GM12878 (cell line): ENCODE results near the gene CLASRP. TPM values are rescaled to one million over a fixed set of nuclear protein-coding genes. Genes with fewer than 3 reads are reported as not detected.
A peak's percentile ranks its signal among the peaks of the same experiment; 100 is the strongest.

Source experiments
- ATAC-seq: fragments of 200-7000 bp; cut with Tn5 transposase; 3 replicates; pipeline ENCODE4 v1.9.1; 2020; ENCODE audit warnings: mild to moderate bottlenecking, moderate library complexity
- BruUV-seq: library from RNA; stranded (reverse); fragments of 400-500 nt; replicated peaks from 2 replicates; lab custom pipeline; 2021; lab: Mats Ljungman, UMichigan
- CTCF ChIA-PET: fragments of 300-600 bp; sonication (Branson Sonifier 250); formaldehyde crosslinking; extraction: SDS; loops from one replicate; lab custom pipeline; 2021; ENCODE audit warnings: inconsistent platforms; lab: Yijun Ruan, JAX
- POLR2A ChIA-PET: fragments of 350-600 bp; formaldehyde crosslinking; extraction: SDS; loops from one replicate; lab custom pipeline; 2021; ENCODE audit warnings: inconsistent platforms; lab: Charles Lee
- RAD21 ChIA-PET: fragments of 300-600 bp; sonication (Branson Sonifier 250); formaldehyde crosslinking; loops from one replicate; lab custom pipeline; 2023; ENCODE audit warnings: antibody characterized with exemption; ENCODE audit not compliant: unreplicated experiment; lab: Charles Lee
- SMC1A ChIA-PET: fragments of 300-600 bp; sonication (Branson Sonifier 250); formaldehyde crosslinking; loops from one replicate; lab custom pipeline; 2023; ENCODE audit not compliant: unreplicated experiment, uncharacterized antibody; lab: Charles Lee
- DNase-seq: peaks from one replicate; pipeline ENCODE4 v3.0.0-alpha.2; 2011; ENCODE audit warnings: low read depth, low spot score
- FAIRE-seq: peaks from 3 replicates; lab custom pipeline; 2011; peaks lifted over from hg19 to GRCh38; lab: Jason Lieb, UNC
- H2AFZ ChIP-seq: 2 replicates; pipeline ENCODE4 v1.6.0; 2011; ENCODE audit warnings: low read depth, low read length, control low read depth; ENCODE audit not compliant: control insufficient read depth
- H3K27ac ChIP-seq: 2 replicates; pipeline ENCODE4 v1.5.1; 2011; ENCODE audit warnings: control low read depth; ENCODE audit not compliant: control insufficient read depth, insufficient read depth
- H3K27me3 ChIP-seq, 2 experiments: replicated peaks in 1 of 2; 2 replicates each; pipeline versions ENCODE4 v1.6.0 to v1.6.1; 2011; ENCODE audit warnings: low read length in 1 of 2; ENCODE audit not compliant: control insufficient read depth in 2 of 2, insufficient read depth in 2 of 2
- H3K36me3 ChIP-seq, 2 experiments: 2 replicates each; pipeline ENCODE4 v1.5.1; 2011; ENCODE audit warnings: low read length in 1 of 2; ENCODE audit not compliant: control insufficient read depth in 2 of 2, insufficient read depth in 2 of 2
- H3K4me1 ChIP-seq: 2 replicates; pipeline ENCODE4 v1.6.1; 2011; ENCODE audit warnings: mild to moderate bottlenecking, low read length, moderate library complexity, mixed read lengths; ENCODE audit not compliant: control insufficient read depth, insufficient read depth
- H3K4me2 ChIP-seq: 2 replicates; pipeline ENCODE4 v1.6.0; 2011; ENCODE audit warnings: control low read depth; ENCODE audit not compliant: control insufficient read depth, insufficient read depth
- H3K4me3 ChIP-seq: fragments of 200-600 bp; sonication (generic); 2 replicates; pipeline ENCODE4 v1.5.1; 2016
- H3K79me2 ChIP-seq: 2 replicates; pipeline ENCODE4 v1.6.0; 2011; ENCODE audit warnings: low read length; ENCODE audit not compliant: control insufficient read depth, insufficient read depth
- H3K9ac ChIP-seq: 2 replicates; pipeline ENCODE4 v1.8.0; 2011; ENCODE audit warnings: low read length, control low read depth, mixed read lengths; ENCODE audit not compliant: control insufficient read depth, insufficient read depth
- H3K9me3 ChIP-seq: replicated peaks from 3 replicates; pipeline ENCODE4 v1.5.1; 2011; ENCODE audit warnings: mild to moderate bottlenecking, low read length; ENCODE audit not compliant: control insufficient read depth, insufficient read depth
- H4K20me1 ChIP-seq: 2 replicates; pipeline ENCODE4 v1.6.0; 2011; ENCODE audit not compliant: control insufficient read depth, insufficient read depth
- BRCA1 ChIP-seq: IDR thresholded peaks from 2 replicates; pipeline ENCODE4 v1.6.1; 2011; ENCODE audit warnings: low read depth, low read length, improper control_type of control experiment
- POLR2A ChIP-seq: IDR thresholded peaks from 2 replicates; pipeline ENCODE4 v1.6.1; 2011; ENCODE audit warnings: low read depth, mild to moderate bottlenecking, low read length
- SP1 ChIP-seq: IDR thresholded peaks from one replicate; pipeline ENCODE4 v1.6.1; 2011; ENCODE audit warnings: low read depth, low read length
- WGBS: methylation state at CpG from one replicate; pipeline ENCODE4 v1.1.6; 2016; ENCODE audit warnings: low lambda C conversion rate; ENCODE audit not compliant: insufficient replicate concordance, insufficient coverage; ENCODE audit errors: missing lambda C conversion rate; 5-methylcytosine and 5-hydroxymethylcytosine counted together
- in situ Hi-C: fragments of 300-500 bp; cut with MboI; formaldehyde crosslinking; loops from 9 replicates; pipeline ENCODE4 v1.14.3; 2018; ENCODE audit warnings: mixed read lengths
- intact Hi-C: fragments of 100-400 bp; cut with micrococcal nuclease; formaldehyde crosslinking; loops from one replicate; pipeline ENCODE4 v1.14.2; 2022; ENCODE audit not compliant: unreplicated experiment
- polyA plus RNA-seq, 11 experiments: library from polyadenylated mRNA; depleted of rRNA in 4 of 11; unstranded in 6 of 11; stranded (reverse) in 5 of 11; fragments of >200 nt; fragmentation: Nextera tagmentation in 4 of 11; fragmentation: Illumina TruSeq in 1 of 11; extraction: Ambion mirVana in 4 of 11; extraction: Trizol in 1 of 11; gene quantifications; 1 replicate in 1 of 11; 2 replicates in 10 of 11; pipeline versions ENCODE4 v1.2.1 to v1.2.3, GENCODE V29; 2011 to 2016; ENCODE audit warnings: inconsistent platforms in 2 of 11, missing spikeins in 2 of 11, low read depth in 1 of 11
- total RNA-seq, 4 experiments: library from RNA; depleted of rRNA in 3 of 4; stranded (reverse); fragments of >200 nt in 3 of 4; fragmentation: Illumina TruSeq in 1 of 4; extraction: Trizol in 1 of 4; gene quantifications; 2 replicates each; pipeline versions ENCODE4 v1.2.1 to v1.2.3, GENCODE V29; 2013 to 2021

The CLASRP gene
- total and polyA plus RNA-seq, 10 of the 15 experiments (the other 5 are each of a cell fraction or from before 2014, with no cell fraction given): 0.68 to 75.8 (median 30.2) TPM

- in situ Hi-C loops: no loop called here
- BruUV-seq: TSS peak; percentile 43
- Histone ChIP-seq H4K20me1 (no peaks in the 10 kb centered on the region), H3K4me3 (no peak overlapping the region), H3K4me2 (no peak overlapping the region), H3K36me3 (peaks cover 18 to 34% of the 10 kb centered on the region in 2 experiments), H3K27me3 (no peaks in the 10 kb centered on the region), H2AFZ (no peak overlapping the region), H3K9me3 (no peaks in the 10 kb centered on the region)
- RAD21 ChIA-PET: no interaction called here
- DNase-seq: no peak
- WGBS: 95% methylated on average over 6 of the region's 6 CpGs
- TF ChIP-seq SP1: no peak
- TF ChIP-seq, all 136 proteins: peak for 0
- ATAC-seq (no peak), FAIRE-seq (no peak)
- intact Hi-C loops: no loop called here
- no peak overlapping the region for H3K9ac ChIP-seq
- ChIA-PET CTCF (no interaction called here), POLR2A (interaction anchor here (0.6 to 3.3 kb wide), 2 partner anchors 8 to 10 kb away, joined by 8 to 11 read pairs; partner anchors contain the start of gene CLASRP), SMC1A (interaction anchor here (0.6 to 1.3 kb wide), 2 partner anchors 39 to 156 kb away, joined by 3 to 5 read pairs; no protein-coding TSS in a partner anchor)
- H3K27ac ChIP-seq: no peak overlapping the region
- no peaks in the 10 kb centered on the region for H3K4me1 ChIP-seq
- no peaks in the 10 kb centered on the region for H3K79me2 ChIP-seq
Observed at GRCh38 chr19:45030825-45031224, 8.0 kb upstream of the CLASRP start.

GRCh38 chr19:45032421-45032820, 6.4 kb upstream of the CLASRP start:
- no peak for TF ChIP-seq BRCA1
- TF ChIP-seq POLR2A: peak; percentile 49; the same call in 1 of the 2 replicates
- intact Hi-C loops: no loop called here
- Histone ChIP-seq H3K9me3 (no peaks in the 10 kb centered on the region), H3K36me3 (peaks cover 19 to 30% of the 10 kb centered on the region in 2 experiments), H3K27me3 (no peaks in the 10 kb centered on the region), H4K20me1 (no peaks in the 10 kb centered on the region), H2AFZ (no peak overlapping the region), H3K27ac (no peak overlapping the region), H3K79me2 (no peaks in the 10 kb centered on the region), H3K4me1 (no peaks in the 10 kb centered on the region), H3K4me3 (no peak overlapping the region), H3K4me2 (no peak overlapping the region), H3K9ac (no peak overlapping the region)
- in situ Hi-C loops: no loop called here
- SMC1A ChIA-PET: interaction anchor here (0.8 kb wide), 1 partner anchor 311 kb away, joined by 3 read pairs; no protein-coding TSS in a partner anchor
- RAD21 ChIA-PET: interaction anchor here (1.1 kb wide), 1 partner anchor 15 kb away, joined by 4 read pairs; no protein-coding TSS in a partner anchor
- no peak for DNase-seq
- 94% methylated on average over 18 of the region's 18 CpGs for WGBS
- CTCF ChIA-PET: interaction anchor here (0.6 to 0.8 kb wide), 2 partner anchors 17 to 27 kb away, joined by 3 read pairs; no protein-coding TSS in a partner anchor
- no peak for ATAC-seq
- no peak for FAIRE-seq
- BruUV-seq: no TSS peak
- POLR2A ChIA-PET: interaction anchor here (1.6 to 1.7 kb wide), 2 partner anchors 11 to 14 kb away, joined by 3 to 6 read pairs; no protein-coding TSS in a partner anchor
